GM23248 (cell line): ENCODE measurements around the gene KDM5A.

Source experiments
- EZH2 ChIP-seq: fragments of 200-600 bp; sonication (generic); IDR thresholded peaks from 2 replicates; pipeline ENCODE4 v1.6.1; 2018; ENCODE audit warnings: antibody characterized with exemption, mild to moderate bottlenecking; ENCODE audit not compliant: insufficient read depth, poor library complexity, severe bottlenecking
- EZH2phosphoT487 ChIP-seq: fragments of 200-600 bp; sonication (generic); IDR thresholded peaks from 2 replicates; pipeline ENCODE4 v1.6.1; 2018; ENCODE audit warnings: antibody characterized with exemption, moderate library complexity, mild to moderate bottlenecking, low read depth; ENCODE audit not compliant: insufficient read depth

- TF ChIP-seq EZH2 (no peak), EZH2phosphoT487 (no peak)
Observed at GRCh38 chr12:269191-269590, 119.9 kb downstream of the KDM5A start.
